22Rv1 (cell line): ENCODE data around the gene PPP6R2.

Source experiments
- H3K27ac ChIP-seq: fragments of 450-650 bp; 2 replicates; pipeline ENCODE4 v1.5.1; 2017
- CTCF ChIP-seq: fragments of 450-650 bp; IDR thresholded peaks from 2 replicates; pipeline ENCODE4 v1.5.1; 2017; ENCODE audit warnings: mild to moderate bottlenecking
- ZFX ChIP-seq: fragments of 450-650 bp; IDR thresholded peaks from 2 replicates; pipeline ENCODE4 v1.6.1; 2017; ENCODE audit warnings: antibody characterized with exemption, borderline replicate concordance

PPP6R2 gene

GRCh38 chr22:50339945-50340879 lies 2.9 kb upstream of the PPP6R2 start:
- H3K27ac ChIP-seq: peak overlapping the region; percentile 96
- TF ChIP-seq CTCF (no peak), ZFX (no peak)

GRCh38 chr22:50341977-50342650 lies 1.0 kb upstream of the PPP6R2 start:
- TF ChIP-seq CTCF: peak; percentile 97
- no peak for TF ChIP-seq ZFX
- H3K27ac ChIP-seq: peak overlapping the region; percentile 96

DNA sequence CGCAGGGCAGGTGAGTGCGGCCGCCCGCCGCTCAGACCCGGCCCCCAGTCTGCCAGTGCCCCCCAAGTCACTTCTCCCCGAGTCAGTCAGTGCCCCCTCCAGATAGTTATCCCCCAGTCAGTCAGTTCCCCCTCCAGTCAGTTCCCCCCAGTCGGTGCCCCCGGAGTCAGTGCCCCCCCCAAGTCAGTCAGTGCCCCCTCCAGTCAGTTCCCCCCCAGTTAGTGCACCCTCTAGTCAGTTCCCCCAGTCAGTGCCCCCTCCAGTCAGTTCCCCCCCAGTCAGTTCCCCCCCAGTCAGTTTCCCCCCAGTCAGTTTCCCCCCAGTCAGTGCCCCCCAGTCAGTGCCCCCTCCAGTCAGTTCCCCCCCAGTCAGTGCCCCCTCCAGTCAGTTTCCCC lies 411 bp downstream of the PPP6R2 start:
- H3K27ac ChIP-seq: peak overlapping the region; percentile 96

GRCh38 chr22:50346470-50346869 lies 3.3 kb downstream of the PPP6R2 start:
- TF ChIP-seq ZFX: no peak
- no peak for TF ChIP-seq CTCF
- H3K27ac ChIP-seq: no peak overlapping the region

More for the DNA sequence above, 411 bp downstream of the PPP6R2 start:
- TF ChIP-seq ZFX: no peak
- no peak for TF ChIP-seq CTCF

GRCh38 chr22:50347157-50347556 lies 4.0 kb downstream of the PPP6R2 start:
- TF ChIP-seq ZFX (no peak), CTCF (no peak)
- H3K27ac ChIP-seq: peak overlapping the region; percentile 21; the same call in 1 of the 2 replicates

- TF ChIP-seq CTCF (no peak), ZFX (no peak)
- peak overlapping the region; percentile 21; the same call in 1 of the 2 replicates for H3K27ac ChIP-seq
Observed at GRCh38 chr22:50348058-50348457, 4.9 kb downstream of the PPP6R2 start.

- TF ChIP-seq ZFX (no peak), CTCF (no peak)
- no peak overlapping the region for H3K27ac ChIP-seq
Observed at GRCh38 chr22:50356186-50356585, 13.1 kb downstream of the PPP6R2 start.
